ENCODE data around the gene CTNNA3. TPM values are rescaled to one million over a fixed set of nuclear protein-coding genes. Genes with fewer than 3 reads are reported as not detected.

Gene CTNNA3
- total RNA-seq, 1 experiment from 2014 or later: 0.32 TPM

DNA sequence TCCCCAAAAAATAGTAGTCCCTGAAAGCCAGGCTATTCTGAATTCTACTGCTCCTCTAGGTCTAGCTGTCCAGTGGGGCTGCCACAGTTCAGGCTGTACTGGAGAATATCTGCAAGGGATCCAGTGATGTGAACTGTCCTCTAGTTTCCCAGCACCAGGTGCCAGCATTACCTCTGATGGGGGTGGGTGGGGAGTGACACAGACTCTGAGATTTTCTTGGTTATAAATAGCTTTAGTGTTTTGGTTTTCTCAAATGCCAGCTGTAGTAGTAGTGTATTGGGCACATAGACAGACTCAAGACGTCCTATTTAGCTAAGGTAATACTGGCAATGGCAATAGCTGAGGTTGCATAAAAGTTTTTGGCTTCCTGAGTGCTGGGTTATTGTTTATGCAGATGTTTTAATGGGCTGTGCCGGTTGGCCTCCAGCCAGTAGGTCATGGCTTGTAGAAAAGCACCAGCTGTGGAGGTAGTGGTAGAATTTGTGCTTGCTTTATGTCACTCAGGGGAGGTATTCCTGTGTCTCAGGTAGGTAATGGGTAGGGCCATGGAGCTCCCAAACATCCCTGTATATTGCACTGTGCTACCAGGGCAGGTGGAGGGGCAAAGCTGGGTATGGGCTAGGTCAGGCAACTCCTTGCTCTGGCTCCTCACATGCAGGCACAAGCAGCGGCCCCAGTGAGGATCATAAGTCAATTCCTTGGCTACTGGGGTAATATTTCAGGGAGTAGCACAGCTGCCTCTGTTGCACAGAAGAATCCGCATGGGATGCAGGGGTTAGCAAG is 1108.9 kb downstream of the CTNNA3 start:
- ChIA-PET POLR2A (no interaction called here), CTCF (no interaction called here), RAD21 (ENCODE audit: low non-redundant PET in 1 of 2, low total read pairs in 2 of 2, uncharacterized antibody in 2 of 2, unreplicated experiment in 2 of 2) (no interaction called here)
- H3K36me3 ChIP-seq (ENCODE audit: control insufficient read depth in 1 of 2, insufficient read depth in 2 of 2, low read length in 2 of 2): no peaks in the 10 kb centered on the region
- DNase-seq (ENCODE audit: low read depth, low spot score): no peak
- H3K4me2 ChIP-seq (ENCODE audit: low read length): no peak overlapping the region
- no peaks in the 10 kb centered on the region for H4K20me1 ChIP-seq (ENCODE audit: insufficient read depth)
- H3K27ac ChIP-seq (ENCODE audit: low read depth, low read length): no peak overlapping the region
- intact Hi-C loops (cut with micrococcal nuclease): no loop called here
- no peak overlapping the region for H3K4me3 ChIP-seq (replicated peaks in 1 of 2; ENCODE audit: low read depth in 1 of 2, low read length in 2 of 2)
- no peak overlapping the region for H3K9ac ChIP-seq (ENCODE audit: low read length)
- H3K9me3 ChIP-seq (ENCODE audit: control insufficient read depth in 1 of 2, insufficient read depth in 1 of 2, low read depth in 1 of 2, low read length in 2 of 2): no peaks in the 10 kb centered on the region
- BruUV-seq (replicated peaks): no TSS peak
- H3K4me1 ChIP-seq (ENCODE audit: control insufficient read depth in 1 of 2, insufficient read depth in 2 of 2, low read length in 2 of 2): no peaks in the 10 kb centered on the region
- H3K9me2 ChIP-seq (ENCODE audit: insufficient read depth): no peaks in the 10 kb centered on the region
- H3K27me3 ChIP-seq (ENCODE audit: insufficient read depth, low read length): no peaks in the 10 kb centered on the region
- no peaks in the 10 kb centered on the region for H3K79me2 ChIP-seq (ENCODE audit: insufficient read depth, low read length)
- TF ChIP-seq TCF7L2 (IDR thresholded peaks at IDR 0.05; ENCODE audit: borderline replicate concordance, extremely low read depth, insufficient read depth, insufficient read length) (no peak), EZH2phosphoT487 (IDR thresholded peaks at IDR 0.05; ENCODE audit: borderline replicate concordance) (no peak), CBX3 (IDR thresholded peaks at IDR 0.05; ENCODE audit: low read depth) (no peak), ZFX (IDR thresholded peaks at IDR 0.05) (no peak), CEBPB (IDR thresholded peaks at IDR 0.05; ENCODE audit: low read depth) (no peak)
- TF ChIP-seq, protein P1, sequence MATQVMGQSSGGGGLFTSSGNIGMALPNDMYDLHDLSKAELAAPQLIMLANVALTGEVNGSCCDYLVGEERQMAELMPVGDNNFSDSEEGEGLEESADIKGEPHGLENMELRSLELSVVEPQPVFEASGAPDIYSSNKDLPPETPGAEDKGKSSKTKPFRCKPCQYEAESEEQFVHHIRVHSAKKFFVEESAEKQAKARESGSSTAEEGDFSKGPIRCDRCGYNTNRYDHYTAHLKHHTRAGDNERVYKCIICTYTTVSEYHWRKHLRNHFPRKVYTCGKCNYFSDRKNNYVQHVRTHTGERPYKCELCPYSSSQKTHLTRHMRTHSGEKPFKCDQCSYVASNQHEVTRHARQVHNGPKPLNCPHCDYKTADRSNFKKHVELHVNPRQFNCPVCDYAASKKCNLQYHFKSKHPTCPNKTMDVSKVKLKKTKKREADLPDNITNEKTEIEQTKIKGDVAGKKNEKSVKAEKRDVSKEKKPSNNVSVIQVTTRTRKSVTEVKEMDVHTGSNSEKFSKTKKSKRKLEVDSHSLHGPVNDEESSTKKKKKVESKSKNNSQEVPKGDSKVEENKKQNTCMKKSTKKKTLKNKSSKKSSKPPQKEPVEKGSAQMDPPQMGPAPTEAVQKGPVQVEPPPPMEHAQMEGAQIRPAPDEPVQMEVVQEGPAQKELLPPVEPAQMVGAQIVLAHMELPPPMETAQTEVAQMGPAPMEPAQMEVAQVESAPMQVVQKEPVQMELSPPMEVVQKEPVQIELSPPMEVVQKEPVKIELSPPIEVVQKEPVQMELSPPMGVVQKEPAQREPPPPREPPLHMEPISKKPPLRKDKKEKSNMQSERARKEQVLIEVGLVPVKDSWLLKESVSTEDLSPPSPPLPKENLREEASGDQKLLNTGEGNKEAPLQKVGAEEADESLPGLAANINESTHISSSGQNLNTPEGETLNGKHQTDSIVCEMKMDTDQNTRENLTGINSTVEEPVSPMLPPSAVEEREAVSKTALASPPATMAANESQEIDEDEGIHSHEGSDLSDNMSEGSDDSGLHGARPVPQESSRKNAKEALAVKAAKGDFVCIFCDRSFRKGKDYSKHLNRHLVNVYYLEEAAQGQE (IDR thresholded peaks at IDR 0.05; ENCODE audit: low read depth): no peak
- H2AFZ ChIP-seq (ENCODE audit: low read depth, low read length, poor library complexity, severe bottlenecking): no peak overlapping the region
- ATAC-seq: no peak
